OCI-LY3 (cell line): ENCODE results near the gene SLC2A11.

ENCODE experiments used
- H2AFZ ChIP-seq: fragments of 200-600, 300-600 bp; shearing (Covaris generic); 2 replicates; pipeline ENCODE4 v1.6.0; 2014; ENCODE audit warnings: antibody characterized with exemption, low read depth, low read length
- H3K27ac ChIP-seq: fragments of 200-600, 300-600 bp; sonication (generic); 2 replicates; pipeline ENCODE4 v1.5.1; 2014; ENCODE audit warnings: mild to moderate bottlenecking, low read length, moderate library complexity, mixed read lengths
- H3K27me3 ChIP-seq: fragments of 200-600, 300-600 bp; sonication (generic); 2 replicates; pipeline ENCODE4 v1.6.1; 2014; ENCODE audit warnings: low read depth, low read length, mixed read lengths
- H3K36me3 ChIP-seq: fragments of 200-600, 300-600 bp; sonication (generic); replicated peaks from 2 replicates; pipeline ENCODE3; 2014; ENCODE audit warnings: low read depth, low read length, mixed read lengths
- H3K4me1 ChIP-seq: fragments of 300-600, 200-600 bp; sonication (generic); 2 replicates; pipeline ENCODE4 v1.6.1; 2014; ENCODE audit warnings: low read length, mixed read lengths
- H3K4me2 ChIP-seq: fragments of 200-600, 300-600 bp; sonication (generic); 2 replicates; pipeline ENCODE4 v1.6.1; 2014; ENCODE audit warnings: low read length, mixed read lengths
- H3K4me3 ChIP-seq: fragments of 300-600, 200-600 bp; sonication (generic); 2 replicates; pipeline ENCODE4 v1.5.1; 2014; ENCODE audit warnings: antibody characterized with exemption, mild to moderate bottlenecking, low read length, moderate library complexity
- H3K79me2 ChIP-seq: fragments of 300-600, 200-600 bp; shearing (Covaris generic); 2 replicates; pipeline ENCODE4 v1.6.1; 2014; ENCODE audit warnings: mild to moderate bottlenecking, low read length, mixed read lengths
- H3K9ac ChIP-seq: fragments of 300-600, 200-600 bp; shearing (Covaris generic); 2 replicates; pipeline ENCODE4 v1.6.0; 2014; ENCODE audit warnings: mild to moderate bottlenecking, low read length, moderate library complexity
- H3K9me3 ChIP-seq: fragments of 200-600, 300-600 bp; shearing (Covaris generic); 2 replicates; pipeline ENCODE4 v1.6.1; 2014; ENCODE audit warnings: low read length, mixed read lengths; ENCODE audit not compliant: insufficient read depth
- H4K20me1 ChIP-seq: fragments of 200-600, 300-600 bp; sonication (generic); 2 replicates; pipeline ENCODE4 v1.6.1; 2016; ENCODE audit warnings: low read length, mixed read lengths; ENCODE audit not compliant: insufficient read depth
- EZH2phosphoT487 ChIP-seq: fragments of 200-600 bp; shearing (Covaris generic); IDR thresholded peaks from 2 replicates; pipeline ENCODE4 v1.6.1; 2018; ENCODE audit warnings: antibody characterized with exemption, mixed run types, low read depth
- TF ChIP-seq, protein P1 (sequence below): fragments of 200-600, 300-600 bp; sonication (generic); IDR thresholded peaks from 2 replicates; pipeline ENCODE4 v1.5.1; 2014; ENCODE audit warnings: antibody characterized with exemption, low read length, low read depth

The SLC2A11 gene

DNA sequence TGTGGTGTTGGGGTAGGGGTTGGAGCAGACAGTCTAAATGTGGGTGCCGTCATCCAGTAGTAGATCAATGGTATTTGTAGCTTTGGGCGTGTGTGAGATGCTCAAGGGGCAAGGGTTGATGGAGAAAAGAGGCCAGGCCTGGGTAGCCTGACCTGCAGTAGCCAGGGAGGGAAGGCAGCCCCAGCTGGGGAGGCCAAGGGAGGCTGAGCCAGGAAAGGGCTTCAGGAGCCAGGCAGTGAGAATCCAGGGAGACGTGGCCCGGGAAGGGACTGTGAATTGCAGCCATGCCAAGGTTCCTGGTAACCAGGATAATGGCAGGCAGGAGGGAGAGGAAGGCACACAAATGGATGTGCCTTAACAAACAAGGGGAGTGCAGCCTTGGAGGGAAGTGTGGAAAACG is 16.4 kb upstream of the SLC2A11 start:
- Histone ChIP-seq H3K27me3 (no peaks in the 10 kb centered on the region), H3K27ac (no peak overlapping the region), H2AFZ (no peak overlapping the region), H3K4me2 (no peak overlapping the region), H4K20me1 (0 out of 2 replicates have a peak, but pooled peaks cover 3% of the 10 kb centered on the region), H3K9ac (no peak overlapping the region), H3K4me1 (peaks cover 37% of the 10 kb centered on the region), H3K79me2 (no peaks in the 10 kb centered on the region), H3K9me3 (no peaks in the 10 kb centered on the region), H3K4me3 (no peak overlapping the region), H3K36me3 (peaks cover 12% of the 10 kb centered on the region)
- TF ChIP-seq, protein P1, sequence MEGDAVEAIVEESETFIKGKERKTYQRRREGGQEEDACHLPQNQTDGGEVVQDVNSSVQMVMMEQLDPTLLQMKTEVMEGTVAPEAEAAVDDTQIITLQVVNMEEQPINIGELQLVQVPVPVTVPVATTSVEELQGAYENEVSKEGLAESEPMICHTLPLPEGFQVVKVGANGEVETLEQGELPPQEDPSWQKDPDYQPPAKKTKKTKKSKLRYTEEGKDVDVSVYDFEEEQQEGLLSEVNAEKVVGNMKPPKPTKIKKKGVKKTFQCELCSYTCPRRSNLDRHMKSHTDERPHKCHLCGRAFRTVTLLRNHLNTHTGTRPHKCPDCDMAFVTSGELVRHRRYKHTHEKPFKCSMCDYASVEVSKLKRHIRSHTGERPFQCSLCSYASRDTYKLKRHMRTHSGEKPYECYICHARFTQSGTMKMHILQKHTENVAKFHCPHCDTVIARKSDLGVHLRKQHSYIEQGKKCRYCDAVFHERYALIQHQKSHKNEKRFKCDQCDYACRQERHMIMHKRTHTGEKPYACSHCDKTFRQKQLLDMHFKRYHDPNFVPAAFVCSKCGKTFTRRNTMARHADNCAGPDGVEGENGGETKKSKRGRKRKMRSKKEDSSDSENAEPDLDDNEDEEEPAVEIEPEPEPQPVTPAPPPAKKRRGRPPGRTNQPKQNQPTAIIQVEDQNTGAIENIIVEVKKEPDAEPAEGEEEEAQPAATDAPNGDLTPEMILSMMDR = no peak
- no peak for TF ChIP-seq EZH2phosphoT487

DNA sequence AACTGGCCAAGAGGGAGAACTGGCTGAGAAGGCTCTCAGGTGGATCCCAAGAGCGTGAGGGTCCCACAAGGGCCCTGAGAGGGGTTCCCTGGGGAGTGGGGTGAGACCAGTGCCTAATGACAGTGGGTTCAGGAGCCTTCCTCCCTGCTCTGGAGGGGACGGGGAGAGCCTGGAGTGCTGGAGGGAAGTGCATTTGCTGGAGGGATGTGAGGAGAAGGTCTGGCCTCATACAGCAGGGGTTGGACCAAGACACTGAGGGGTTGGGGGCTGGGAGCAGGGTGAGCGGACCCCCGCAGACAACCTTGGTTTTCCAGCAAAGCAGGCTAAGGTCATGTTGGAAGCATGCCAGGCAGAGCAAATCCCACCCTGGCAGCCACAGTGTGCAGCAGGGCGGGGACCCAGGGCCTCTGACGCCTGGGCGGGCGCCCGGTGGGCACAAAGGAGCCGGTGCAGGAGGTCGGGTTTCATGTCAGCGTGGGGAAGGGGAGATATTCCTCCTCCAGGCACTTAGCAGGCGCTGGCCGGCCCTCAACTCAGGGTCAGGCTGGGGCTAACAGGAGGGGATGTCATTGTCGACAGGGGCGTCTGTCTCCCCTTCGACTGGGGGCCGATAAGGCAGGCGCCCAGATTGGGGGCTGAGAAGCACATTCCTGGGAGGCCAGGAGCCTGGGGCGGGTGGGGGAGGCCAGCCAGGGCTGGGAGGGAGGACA is 15.8 kb upstream of the SLC2A11 start:
- peaks cover 43% of the 10 kb centered on the region for H3K4me1 ChIP-seq
- no peak overlapping the region for H3K4me3 ChIP-seq
- no peak overlapping the region for H2AFZ ChIP-seq
- H4K20me1 ChIP-seq = 0 out of 2 replicates have a peak, but pooled peaks cover 3% of the 10 kb centered on the region
- no peak overlapping the region for H3K9ac ChIP-seq
- H3K27ac ChIP-seq = no peak overlapping the region
- H3K9me3 ChIP-seq = no peaks in the 10 kb centered on the region
- H3K4me2 ChIP-seq = no peak overlapping the region
- H3K79me2 ChIP-seq = no peaks in the 10 kb centered on the region
- H3K36me3 ChIP-seq = peaks cover 10% of the 10 kb centered on the region
- H3K27me3 ChIP-seq = no peaks in the 10 kb centered on the region
- TF ChIP-seq, protein P1 = no peak
- TF ChIP-seq EZH2phosphoT487 = no peak

DNA sequence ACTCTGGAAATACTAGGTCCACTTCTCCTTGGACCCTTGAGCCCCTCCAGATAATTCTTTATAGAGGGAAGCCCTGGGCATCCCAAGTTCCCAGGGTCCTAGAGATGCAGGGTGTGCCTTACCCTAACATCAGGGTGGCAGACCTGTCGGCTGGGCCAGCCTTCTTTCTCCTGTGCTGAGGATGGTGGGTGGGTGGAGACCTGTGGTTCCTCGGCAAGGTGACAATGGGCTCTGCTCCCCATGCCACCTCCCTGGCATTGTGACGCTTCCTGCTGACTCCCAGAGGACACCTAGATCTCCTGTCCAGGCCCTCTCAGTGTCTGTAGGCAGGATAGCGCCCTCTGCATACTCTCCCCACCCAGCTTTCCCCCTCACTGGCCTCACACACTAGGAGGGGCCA is 15.1 kb upstream of the SLC2A11 start:
- Histone ChIP-seq H3K9ac (no peak overlapping the region), H3K4me1 (peaks cover 43% of the 10 kb centered on the region)

DNA sequence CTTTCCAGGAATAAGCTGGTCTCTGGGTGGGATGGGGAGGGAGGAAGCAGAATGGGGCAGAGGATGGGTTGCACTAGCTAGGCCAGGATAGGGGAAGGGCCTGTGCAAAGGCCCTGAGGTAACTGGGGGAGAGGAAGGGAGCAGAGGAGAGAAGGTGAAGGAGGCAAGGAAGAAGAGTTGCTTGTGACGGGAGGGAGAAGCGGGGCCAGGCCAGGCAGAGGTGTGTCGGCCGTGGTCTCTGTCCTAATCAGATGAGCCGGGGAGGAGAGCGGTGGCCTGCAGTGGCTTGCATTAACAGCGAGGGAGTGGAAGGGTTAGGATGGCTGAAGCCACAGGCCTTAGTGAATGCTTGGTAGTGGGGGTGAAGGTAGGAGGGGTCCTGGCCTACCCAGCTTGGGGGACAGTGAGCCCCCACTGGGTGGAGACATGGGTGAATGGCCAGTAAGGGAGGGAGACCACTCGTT is 12.9 kb upstream of the SLC2A11 start:
- no peaks in the 10 kb centered on the region for H3K79me2 ChIP-seq
- H3K4me3 ChIP-seq = no peak overlapping the region
- no peaks in the 10 kb centered on the region for H4K20me1 ChIP-seq
- no peaks in the 10 kb centered on the region for H3K27me3 ChIP-seq
- H3K4me2 ChIP-seq = peak overlapping the region; percentile 42
- TF ChIP-seq, protein P1 = no peak
- no peak for TF ChIP-seq EZH2phosphoT487
- no peak overlapping the region for H3K9ac ChIP-seq
- peaks cover 52% of the 10 kb centered on the region for H3K4me1 ChIP-seq
- H2AFZ ChIP-seq = no peak overlapping the region; the same call in 1 of the 2 replicates
- H3K9me3 ChIP-seq = no peaks in the 10 kb centered on the region
- no peaks in the 10 kb centered on the region for H3K36me3 ChIP-seq
- H3K27ac ChIP-seq = no peak overlapping the region

More for the DNA sequence above, 15.1 kb upstream of the SLC2A11 start:
- no peak overlapping the region for H3K4me3 ChIP-seq
- no peak overlapping the region for H3K4me2 ChIP-seq
- H3K79me2 ChIP-seq = no peaks in the 10 kb centered on the region
- no peak overlapping the region for H2AFZ ChIP-seq
- no peaks in the 10 kb centered on the region for H3K9me3 ChIP-seq
- H3K27me3 ChIP-seq = no peaks in the 10 kb centered on the region
- TF ChIP-seq EZH2phosphoT487 = no peak
- TF ChIP-seq, protein P1 = no peak
- no peaks in the 10 kb centered on the region for H4K20me1 ChIP-seq
- H3K36me3 ChIP-seq = peaks cover 5% of the 10 kb centered on the region
- no peak overlapping the region for H3K27ac ChIP-seq
